H9 (cell line): Measurements from ENCODE around the gene SEMA3F. TPM values are rescaled to one million over a fixed set of nuclear protein-coding genes. Genes with fewer than 3 reads are reported as not detected.

Experiments
- DNase-seq: peaks from one replicate; pipeline ENCODE4 v3.0.0-alpha.2; 2017
- H2AFZ ChIP-seq: one replicate; pipeline ENCODE4 v1.6.1; 2013; ENCODE audit warnings: mild to moderate bottlenecking, low read length, control low read depth, moderate library complexity
- H2AK5ac ChIP-seq: 2 replicates; pipeline ENCODE4 v1.6.1; 2013; ENCODE audit warnings: low read length, control low read depth, mixed read lengths; ENCODE audit not compliant: insufficient read length
- H2BK120ac ChIP-seq: one replicate; pipeline ENCODE4 v1.6.1; 2013; ENCODE audit warnings: low read depth, mild to moderate bottlenecking, low read length, control low read depth, inconsistent platforms; ENCODE audit not compliant: poor library complexity, severe bottlenecking
- H2BK12ac ChIP-seq: 2 replicates; pipeline ENCODE4 v1.6.1; 2013; ENCODE audit warnings: low read length, control low read depth, mixed read lengths, low read depth; ENCODE audit not compliant: insufficient read length
- H2BK15ac ChIP-seq: 2 replicates; pipeline ENCODE4 v1.6.1; 2013; ENCODE audit warnings: low read depth, low read length, control low read depth
- H2BK20ac ChIP-seq: one replicate; pipeline ENCODE4 v1.6.1; 2013; ENCODE audit warnings: low read depth, mild to moderate bottlenecking, low read length, control low read depth, inconsistent platforms; ENCODE audit not compliant: poor library complexity, severe bottlenecking
- H2BK5ac ChIP-seq: 2 replicates; pipeline ENCODE4 v1.6.1; 2013; ENCODE audit warnings: low read length, control low read depth, mixed read lengths; ENCODE audit not compliant: insufficient read length
- H3K14ac ChIP-seq: 2 replicates; pipeline ENCODE4 v1.6.1; 2013; ENCODE audit warnings: low read length, control low read depth; ENCODE audit not compliant: insufficient read depth
- H3K18ac ChIP-seq: 2 replicates; pipeline ENCODE4 v1.6.1; 2013; ENCODE audit warnings: low read depth, mild to moderate bottlenecking, mixed read lengths, low read length, control low read depth; ENCODE audit not compliant: insufficient read length
- H3K23ac ChIP-seq: 2 replicates; pipeline ENCODE4 v1.6.1; 2013; ENCODE audit warnings: low read length, control low read depth, mixed read lengths, low read depth; ENCODE audit not compliant: insufficient read length
- H3K23me2 ChIP-seq: 2 replicates; pipeline ENCODE4 v1.6.1; 2013; ENCODE audit warnings: low read depth, mild to moderate bottlenecking, mixed read lengths, low read length, control low read depth; ENCODE audit not compliant: insufficient read length, poor library complexity, severe bottlenecking
- H3K27ac ChIP-seq: 2 replicates; pipeline ENCODE4 v1.5.1; 2013; ENCODE audit warnings: low read length, control low read depth, mixed read lengths, low read depth; ENCODE audit not compliant: insufficient read length
- H3K27me3 ChIP-seq: 2 replicates; pipeline ENCODE4 v1.6.1; 2013; ENCODE audit warnings: low read length, control low read depth, inconsistent platforms; ENCODE audit not compliant: insufficient read depth
- H3K4ac ChIP-seq: 2 replicates; pipeline ENCODE4 v1.6.1; 2013; ENCODE audit warnings: low read depth, mild to moderate bottlenecking, control low read depth, inconsistent platforms, low read length, moderate library complexity
- H3K4me1 ChIP-seq: 2 replicates; pipeline ENCODE4 v1.6.1; 2013; ENCODE audit warnings: low read length, control low read depth, inconsistent platforms; ENCODE audit not compliant: insufficient read depth
- H3K4me2 ChIP-seq: 2 replicates; pipeline ENCODE4 v1.6.1; 2013; ENCODE audit warnings: low read length, control low read depth, mixed read lengths; ENCODE audit not compliant: insufficient read length, insufficient read depth
- H3K56ac ChIP-seq: 2 replicates; pipeline ENCODE4 v1.6.1; 2013; ENCODE audit warnings: low read depth, mild to moderate bottlenecking, mixed read lengths, low read length, control low read depth; ENCODE audit not compliant: insufficient read length
- H3K79me1 ChIP-seq: 2 replicates; pipeline ENCODE4 v1.6.1; 2013; ENCODE audit warnings: low read depth, mild to moderate bottlenecking, moderate library complexity, low read length, control low read depth, inconsistent platforms; ENCODE audit not compliant: insufficient read depth, poor library complexity, severe bottlenecking
- H3K79me2 ChIP-seq: 2 replicates; pipeline ENCODE4 v1.6.1; 2013; ENCODE audit warnings: low read length, control low read depth, inconsistent platforms; ENCODE audit not compliant: insufficient read depth
- H3K9ac ChIP-seq: 2 replicates; pipeline ENCODE4 v1.6.1; 2013; ENCODE audit warnings: low read length, control low read depth, mixed read lengths; ENCODE audit not compliant: insufficient read length; ENCODE audit errors: extremely low read depth
- H3K9me3 ChIP-seq: one replicate; pipeline ENCODE4 v1.6.1; 2013; ENCODE audit warnings: low read depth, low read length, inconsistent platforms; ENCODE audit not compliant: control insufficient read depth
- H3T11ph ChIP-seq: one replicate; pipeline ENCODE4 v1.6.1; 2013; ENCODE audit warnings: mild to moderate bottlenecking, low read length, control low read depth, inconsistent platforms
- H4K20me1 ChIP-seq: one replicate; pipeline ENCODE4 v1.6.1; 2013; ENCODE audit not compliant: control insufficient read depth, insufficient read length, insufficient read depth
- H4K5ac ChIP-seq: 2 replicates; pipeline ENCODE4 v1.6.1; 2013; ENCODE audit warnings: low read depth, mild to moderate bottlenecking, mixed read lengths, low read length, control low read depth; ENCODE audit not compliant: insufficient read length
- H4K8ac ChIP-seq: replicated peaks from 2 replicates; pipeline ENCODE4 v1.6.1; 2013; ENCODE audit warnings: low read length, control low read depth, mixed read lengths, low read depth; ENCODE audit not compliant: insufficient read length
- H4K91ac ChIP-seq: 2 replicates; pipeline ENCODE4 v1.6.1; 2013; ENCODE audit warnings: low read depth, mild to moderate bottlenecking, moderate library complexity, mixed read lengths, low read length, control low read depth; ENCODE audit not compliant: insufficient read length
- H3K27ac Mint-ChIP-seq, 3 experiments: 2 replicates in 2 of 3; 3 replicates in 1 of 3; pipeline ENCODE4 v1.8.0; 2020 to 2021; ENCODE audit warnings: mixed read lengths in 3 of 3, mild to moderate bottlenecking in 1 of 3, moderate library complexity in 1 of 3
- H3K27me3 Mint-ChIP-seq: 2 replicates; pipeline ENCODE4 v1.8.0; 2021; ENCODE audit warnings: low read depth, mild to moderate bottlenecking, moderate library complexity, mixed read lengths
- H3K36me3 Mint-ChIP-seq, 3 experiments: 2 replicates in 2 of 3; 3 replicates in 1 of 3; pipeline ENCODE4 v1.8.0; 2020 to 2021; ENCODE audit warnings: low read depth in 3 of 3, mixed read lengths in 3 of 3; ENCODE audit not compliant: insufficient read depth in 1 of 3
- H3K4me1 Mint-ChIP-seq, 2 experiments: 2 replicates each; pipeline ENCODE4 v1.8.0; 2020; ENCODE audit warnings: mixed read lengths in 2 of 2
- H3K4me3 Mint-ChIP-seq, 2 experiments: 2 replicates in 1 of 2; 3 replicates in 1 of 2; pipeline ENCODE4 v1.8.0; 2020 to 2021; ENCODE audit warnings: mild to moderate bottlenecking in 2 of 2, mixed read lengths in 2 of 2, moderate library complexity in 1 of 2
- H3K9me3 Mint-ChIP-seq, 2 experiments: 2 replicates in 1 of 2; 3 replicates in 1 of 2; pipeline ENCODE4 v1.8.0; 2020; ENCODE audit warnings: mild to moderate bottlenecking in 2 of 2, mixed read lengths in 2 of 2, moderate library complexity in 1 of 2
- CTCF ChIP-seq: fragments of 200-600 bp; sonication (generic); conservative IDR thresholded peaks from 3 replicates; pipeline ENCODE4 v1.8.0; 2021; ENCODE audit warnings: antibody characterized with exemption, mild to moderate bottlenecking
- WGBS: extraction: QIAGEN DNeasy Blood & Tissue Kit; methylation state at CpG from one replicate; pipeline ENCODE4 v1.1.7; 2013; ENCODE audit warnings: missing lambda C conversion rate, low lambda C conversion rate, mixed read lengths; ENCODE audit not compliant: insufficient read length; ENCODE audit errors: extremely low coverage; 5-methylcytosine and 5-hydroxymethylcytosine counted together
- total RNA-seq: library from RNA; stranded (reverse); gene quantifications from 2 replicates; pipeline ENCODE4 v1.2.1, GENCODE V29; 2021

The SEMA3F gene
- total RNA-seq, 1 experiment from 2014 or later = 14.3 TPM

GRCh38 chr3:50221051-50221410 is 65.9 kb downstream of the SEMA3F start:
- H3K23me2 ChIP-seq = no peaks in the 10 kb centered on the region
- H3K79me1 ChIP-seq = no peaks in the 10 kb centered on the region
- Mint-ChIP-seq H3K9me3 (peaks cover 0 to 4% of the 10 kb centered on the region in 2 experiments; a peak in 1 of 5 replicates), H3K27ac (no peak overlapping the region), H3K4me1 (peaks cover 3 to 10% of the 10 kb centered on the region in 2 experiments), H3K27me3 (peaks cover 22% of the 10 kb centered on the region), H3K4me3 (no peak overlapping the region), H3K36me3 (no peaks in the 10 kb centered on the region)
- H4K91ac ChIP-seq = no peak overlapping the region
- H2BK120ac ChIP-seq = no peak overlapping the region
- no peak overlapping the region for H2BK5ac ChIP-seq
- H3K9ac ChIP-seq = no peak overlapping the region
- no peak for DNase-seq
- no peak for TF ChIP-seq CTCF
- no peaks in the 10 kb centered on the region for H3K4me1 ChIP-seq
- H3K14ac ChIP-seq = no peak overlapping the region
- no peak overlapping the region for H2BK20ac ChIP-seq
- no peak overlapping the region for H3K27ac ChIP-seq
- H3K9me3 ChIP-seq = no peaks in the 10 kb centered on the region
- H2AK5ac ChIP-seq = no peak overlapping the region
- H2BK15ac ChIP-seq = no peak overlapping the region
- no peaks in the 10 kb centered on the region for H4K20me1 ChIP-seq
- no peak overlapping the region for H3K23ac ChIP-seq
- H3K4ac ChIP-seq = no peak overlapping the region
- no peak overlapping the region for H3K18ac ChIP-seq
- no peak overlapping the region for H2AFZ ChIP-seq
- no peak overlapping the region for H2BK12ac ChIP-seq
- no CpG with 5 or more reads among the region's 4 CpGs for WGBS
- no peak overlapping the region for H3K4me2 ChIP-seq
- no peaks in the 10 kb centered on the region for H3K79me2 ChIP-seq
- no peak overlapping the region for H4K5ac ChIP-seq
- no peak overlapping the region for H3T11ph ChIP-seq
- H4K8ac ChIP-seq = no peak overlapping the region
- no peaks in the 10 kb centered on the region for H3K27me3 ChIP-seq
- H3K56ac ChIP-seq = no peak overlapping the region
